Jurkat, Clone E6-1 (cell line): ENCODE results near the gene TNFSF13B.
"Not testable (repeated sequence)": the region's sequence is repeated elsewhere in the genome, so short reads cannot be mapped to it uniquely, and the experiment has no call there.

Experiments
- DNase-seq: peaks from one replicate; pipeline ENCODE4 v3.0.0-alpha.2; 2011; ENCODE audit warnings: low read depth, low spot score
- H3K4me3 ChIP-seq: 2 replicates; pipeline ENCODE4 v1.5.1; 2011; ENCODE audit warnings: mild to moderate bottlenecking, low read length, control low read depth, moderate library complexity

TNFSF13B gene

GRCh38 chr13:108276060-108276459, 6.5 kb downstream of the TNFSF13B start:
- DNase-seq = no peak
- no peak overlapping the region for H3K4me3 ChIP-seq

- no peak for DNase-seq
- H3K4me3 ChIP-seq = no peak overlapping the region
Observed at GRCh38 chr13:108278466-108278865, 8.9 kb downstream of the TNFSF13B start.

- H3K4me3 ChIP-seq = no peak overlapping the region
- no peak for DNase-seq
Observed at GRCh38 chr13:108281901-108282300, 12.4 kb downstream of the TNFSF13B start.

DNA sequence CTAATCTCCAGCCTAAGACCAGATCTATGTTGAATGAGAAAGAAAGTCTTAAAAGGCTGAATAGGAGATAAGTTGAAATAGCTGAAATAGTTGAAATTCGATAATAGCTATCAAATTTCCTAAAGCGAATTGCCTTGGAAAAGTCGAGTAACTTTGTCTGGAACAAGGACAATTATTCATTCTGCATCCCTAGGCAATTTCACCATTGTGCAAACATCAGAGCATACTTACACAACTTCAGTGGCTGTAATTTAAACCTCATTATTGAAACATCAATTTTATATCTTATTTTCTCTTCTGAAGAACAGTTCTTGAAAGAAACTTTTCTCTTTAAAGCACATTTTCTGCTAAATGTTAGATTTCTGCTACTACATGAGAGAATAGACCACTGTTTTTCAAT, 13.6 kb downstream of the TNFSF13B start:
- no peak overlapping the region for H3K4me3 ChIP-seq
- DNase-seq = no peak

DNA sequence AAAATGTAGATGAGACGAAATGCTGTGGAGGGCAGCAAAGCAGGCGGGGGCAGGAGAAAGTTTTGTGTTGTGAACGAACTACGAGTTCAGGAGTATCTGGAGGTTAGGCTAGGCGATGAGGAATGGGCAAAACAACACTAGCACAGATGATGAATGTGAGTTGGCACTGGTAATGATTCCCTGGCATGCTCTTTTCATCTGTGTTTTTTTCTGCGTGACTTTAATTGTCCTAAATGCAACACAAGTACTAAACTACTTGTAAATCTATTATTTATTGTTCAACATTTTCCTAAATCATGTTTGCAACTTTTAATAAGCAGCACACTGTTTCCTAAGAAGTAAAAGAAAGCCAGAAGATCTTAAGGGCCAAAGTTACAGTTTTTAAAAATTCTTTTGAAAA, 19.2 kb downstream of the TNFSF13B start:
- H3K4me3 ChIP-seq = no peak overlapping the region
- DNase-seq = no peak

DNA sequence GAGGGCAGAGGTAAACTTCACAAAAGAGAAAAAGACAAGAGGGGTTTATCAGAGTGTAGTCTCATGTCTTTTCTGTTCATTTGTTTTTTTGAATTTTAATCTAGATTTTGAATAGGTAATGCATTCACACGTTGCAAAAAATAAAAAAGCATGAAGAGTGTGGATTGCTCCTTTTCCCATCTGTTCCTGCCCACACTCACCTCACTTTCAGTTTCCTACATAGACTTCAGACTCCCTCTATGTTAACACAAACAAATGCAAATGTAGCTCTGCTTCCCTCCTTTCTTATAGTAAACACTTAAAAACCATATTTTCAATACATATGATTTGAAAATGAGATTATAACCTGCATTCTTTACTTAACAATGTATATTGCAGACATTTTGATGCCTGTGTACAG, 20.3 kb downstream of the TNFSF13B start:
- H3K4me3 ChIP-seq = no peak overlapping the region
- DNase-seq = no peak

DNA sequence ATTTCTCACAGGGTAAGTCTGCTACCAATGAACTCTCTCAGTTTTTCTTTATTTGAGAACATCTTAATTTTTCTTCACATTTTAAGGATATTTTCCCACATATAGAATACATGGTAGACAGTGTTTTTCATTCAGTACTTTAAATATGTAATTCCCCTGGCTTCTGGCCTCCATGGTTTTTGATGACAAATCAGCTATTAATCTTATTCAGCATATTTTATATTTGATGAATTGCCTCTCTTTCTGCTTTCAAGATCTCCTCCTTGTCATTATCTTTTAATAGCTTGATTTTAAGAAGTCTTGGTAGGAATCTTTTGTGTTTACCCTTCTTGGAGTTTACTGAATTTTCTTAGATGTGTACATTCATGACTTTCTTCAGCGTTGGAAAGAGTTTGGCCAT, 27.6 kb downstream of the TNFSF13B start:
- DNase-seq = no peak
- H3K4me3 ChIP-seq = no peak overlapping the region

GRCh38 chr13:108302279-108302678, 32.8 kb downstream of the TNFSF13B start:
- H3K4me3 ChIP-seq = no peak overlapping the region
- no peak for DNase-seq

DNA sequence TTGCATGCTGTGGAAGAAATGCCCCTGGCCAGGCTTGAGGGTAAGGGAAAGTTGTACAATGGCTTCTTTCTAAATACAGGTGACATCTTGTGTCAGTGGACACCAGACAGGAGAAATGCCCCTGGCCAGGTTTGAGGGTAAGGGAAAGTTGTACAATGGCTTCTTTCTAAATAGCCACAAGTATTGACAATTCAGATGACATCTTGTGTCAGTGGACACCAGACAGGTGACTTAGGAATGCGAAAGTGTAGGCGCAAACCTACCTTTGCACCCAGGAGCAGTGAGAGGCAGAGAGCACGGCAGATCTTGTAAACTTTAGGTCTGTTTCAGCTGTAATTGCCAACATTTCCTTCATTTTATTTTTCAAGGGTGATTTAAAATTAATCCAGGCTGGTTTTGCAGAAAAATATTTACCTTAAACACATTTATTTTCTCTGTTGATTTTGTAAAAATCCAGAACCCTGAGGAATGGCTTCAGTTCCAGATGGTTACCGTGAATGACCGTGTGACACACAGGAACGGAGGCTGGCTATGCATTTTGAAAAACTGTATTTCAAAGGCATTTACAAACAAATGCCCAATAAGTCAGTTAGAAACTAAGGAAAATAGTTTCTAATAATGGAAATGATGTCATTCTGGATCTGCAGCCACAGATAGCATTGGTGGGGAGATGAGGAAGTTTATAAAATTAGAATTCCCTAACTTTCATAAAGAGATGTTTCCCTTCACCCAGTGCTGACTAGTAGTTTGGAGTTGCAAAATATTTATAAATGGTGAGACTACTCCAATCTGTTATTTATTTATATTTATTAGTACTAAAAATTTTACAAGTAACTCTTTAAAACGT, 34.9 kb downstream of the TNFSF13B start:
- no peak overlapping the region for H3K4me3 ChIP-seq

DNA sequence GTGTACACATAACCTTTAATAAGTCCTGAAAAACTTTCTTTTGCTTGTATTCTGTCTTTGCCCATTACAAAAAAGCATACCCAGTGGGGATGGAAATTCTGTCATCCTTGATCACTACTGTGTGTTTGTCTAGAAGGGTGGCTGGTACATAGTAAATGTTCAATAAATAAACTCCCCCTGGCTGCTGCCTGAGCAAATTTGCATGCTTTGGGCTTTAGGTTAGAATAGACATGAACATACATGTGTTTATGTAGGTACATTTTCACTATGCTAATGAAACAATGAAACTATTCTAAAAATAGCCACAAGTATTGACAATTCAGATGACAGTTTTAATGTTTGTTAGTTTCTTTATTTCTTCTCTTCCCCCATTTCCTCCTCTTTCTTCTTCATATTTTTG, 36.1 kb downstream of the TNFSF13B start:
- H3K4me3 ChIP-seq = no peak overlapping the region
- DNase-seq = no peak

More for the DNA sequence above, 34.9 kb downstream of the TNFSF13B start:
- no peak for DNase-seq

DNA sequence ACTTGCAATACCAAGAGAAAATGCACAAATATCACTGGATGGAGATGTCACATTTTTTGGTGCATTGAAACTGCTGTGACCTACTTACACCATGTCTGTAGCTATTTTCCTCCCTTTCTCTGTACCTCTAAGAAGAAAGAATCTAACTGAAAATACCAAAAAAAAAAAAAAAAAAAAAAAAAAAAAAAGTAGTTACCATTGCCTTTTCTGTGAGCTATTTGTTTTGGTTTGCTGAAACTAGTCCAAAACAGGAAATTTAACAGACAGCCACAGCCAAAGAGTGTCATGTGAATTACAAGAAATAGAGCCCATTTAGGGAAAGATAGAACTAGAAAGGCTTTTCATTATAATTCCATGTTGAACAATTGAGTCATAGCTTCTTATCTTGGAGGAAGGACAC, 37.3 kb downstream of the TNFSF13B start:
- no peak for DNase-seq
- H3K4me3 ChIP-seq = no peak overlapping the region

- H3K4me3 ChIP-seq, DNase-seq: not testable (repeated sequence)
Observed at GRCh38 chr13:108311596-108311995, 42.1 kb downstream of the TNFSF13B start.

- no peak overlapping the region for H3K4me3 ChIP-seq
- DNase-seq = no peak
Observed at GRCh38 chr13:108313382-108313781, 43.9 kb downstream of the TNFSF13B start.

GRCh38 chr13:108315273-108315672, 45.8 kb downstream of the TNFSF13B start:
- no peak for DNase-seq

DNA sequence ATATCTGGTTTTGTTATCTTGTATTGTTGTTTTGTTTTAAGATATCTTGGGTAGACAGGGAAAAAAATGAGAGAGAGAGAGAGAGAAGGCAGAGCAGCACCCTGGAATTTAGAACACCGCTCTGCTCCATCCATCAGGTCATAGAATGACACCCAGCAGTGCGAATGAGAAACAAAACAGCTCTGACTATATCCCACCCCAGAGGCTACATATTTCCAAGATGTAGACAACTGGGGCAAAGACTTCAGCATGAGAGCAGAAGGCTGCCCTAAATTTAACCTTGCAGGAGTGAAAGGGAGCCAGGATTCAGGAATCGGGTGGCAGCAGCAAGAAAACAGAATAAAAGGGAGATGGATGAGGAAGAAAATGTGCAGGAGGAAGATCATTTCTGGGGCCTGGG, 46.5 kb downstream of the TNFSF13B start:
- no peak overlapping the region for H3K4me3 ChIP-seq
- no peak for DNase-seq

More at GRCh38 chr13:108315273-108315672, 45.8 kb downstream of the TNFSF13B start:
- no peak overlapping the region for H3K4me3 ChIP-seq

GRCh38 chr13:108316413-108316812, 46.9 kb downstream of the TNFSF13B start:
- DNase-seq = no peak
- no peak overlapping the region for H3K4me3 ChIP-seq

GRCh38 chr13:108322206-108322824, 52.8 kb downstream of the TNFSF13B start:
- peak; percentile 39 for DNase-seq
- H3K4me3 ChIP-seq = no peak overlapping the region

DNA sequence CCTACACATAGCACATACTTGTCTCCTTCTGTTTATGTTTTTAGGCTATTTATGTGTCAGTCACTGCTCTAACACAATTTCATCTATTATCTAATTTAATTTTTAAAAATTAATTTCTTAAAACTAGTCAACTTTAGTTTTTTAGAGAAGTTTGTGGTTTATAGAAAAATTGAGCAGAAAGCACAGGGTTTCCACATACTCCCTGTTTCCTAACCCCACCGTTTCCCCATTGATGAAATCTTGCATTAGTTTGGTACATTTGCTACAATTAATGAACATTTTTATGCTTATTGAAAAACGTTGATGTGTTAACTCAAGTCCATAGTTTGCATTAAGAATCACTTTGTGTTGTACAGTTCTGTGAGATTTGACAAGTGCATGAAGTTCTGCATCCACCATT, 53.5 kb downstream of the TNFSF13B start:
- no peak for DNase-seq
- H3K4me3 ChIP-seq = no peak overlapping the region

DNA sequence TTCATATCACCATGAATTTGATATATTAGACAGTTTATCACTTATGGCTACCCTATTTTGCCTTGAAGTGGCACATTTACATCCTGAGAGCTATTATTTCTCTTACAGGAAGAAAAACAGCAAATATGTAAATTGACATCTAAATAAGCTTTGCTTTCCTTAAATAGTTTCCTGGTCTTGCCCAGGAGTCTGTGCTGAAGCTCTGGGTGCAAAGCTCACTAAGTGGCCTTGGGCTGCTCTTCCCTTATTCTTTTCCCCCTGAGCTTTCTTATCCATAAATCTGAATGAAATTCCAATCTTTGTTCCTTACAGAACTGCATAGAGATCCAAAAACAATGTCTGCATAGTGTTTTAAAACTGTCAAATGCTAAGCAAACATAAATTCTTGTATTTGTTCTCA, 56.3 kb downstream of the TNFSF13B start:
- DNase-seq = no peak
- no peak overlapping the region for H3K4me3 ChIP-seq

GRCh38 chr13:108326309-108326708, 56.8 kb downstream of the TNFSF13B start:
- H3K4me3 ChIP-seq = no peak overlapping the region

DNA sequence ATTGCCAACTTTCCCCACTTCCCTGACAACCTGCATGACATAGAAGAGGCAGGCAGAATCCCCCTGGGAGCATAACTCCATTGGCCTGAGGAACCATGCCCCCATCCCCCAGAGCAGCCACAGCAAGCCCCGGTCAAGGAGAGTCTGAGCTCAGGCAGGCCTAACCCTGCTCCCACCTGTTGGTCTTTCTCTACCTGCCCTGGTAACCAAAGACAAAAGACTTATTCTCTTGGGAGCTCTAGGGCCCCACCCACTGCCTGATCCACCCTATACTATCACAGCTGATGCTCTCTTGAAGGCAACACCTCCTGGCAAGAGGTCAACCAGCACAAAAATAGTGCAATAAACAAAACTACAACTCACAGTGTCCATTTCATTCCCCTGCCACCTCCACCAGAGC, 59.3 kb downstream of the TNFSF13B start:
- H3K4me3 ChIP-seq = no peak overlapping the region
- no peak for DNase-seq

More at GRCh38 chr13:108326309-108326708, 56.8 kb downstream of the TNFSF13B start:
- DNase-seq = no peak
